ENCODE data around the gene HOXC12. TPM values are rescaled to one million over a fixed set of nuclear protein-coding genes. Genes with fewer than 3 reads are reported as not detected.

The HOXC12 gene
- polyA plus RNA-seq, 1 of the 3 experiments (the other 2 are of a cell fraction) = not detected

- H3K4me2 ChIP-seq = no peak overlapping the region
These were observed 28.9 kb downstream of the HOXC12 start for GRCh38 chr12:53983568-53983949.

More at GRCh38 chr12:53983568-53983949, 28.9 kb downstream of the HOXC12 start:
- Histone ChIP-seq H4K20me1 (ENCODE audit: insufficient read depth) (no peaks in the 10 kb centered on the region), H3K27ac (ENCODE audit: low read depth in 2 of 2, low read length in 1 of 2) (no peak overlapping the region), H3K27me3 (ENCODE audit: insufficient read depth) (peaks cover 95% of the 10 kb centered on the region), H3K4me1 (ENCODE audit: control insufficient read depth in 1 of 2, insufficient read depth in 2 of 2, low read depth in 1 of 2, low read length in 1 of 2) (peaks cover 0 to 12% of the 10 kb centered on the region in 2 experiments; a peak in 2 of 4 replicates), H3K4me3 (ENCODE audit: low read depth in 2 of 2, low read length in 1 of 2) (no peak overlapping the region), H2AFZ (ENCODE audit: low read depth) (no peak overlapping the region), H3K9ac (no peak overlapping the region), H3K36me3 (replicated peaks in 1 of 2; ENCODE audit: control insufficient read depth in 1 of 2, insufficient read depth in 2 of 2, low read length in 1 of 2) (no peaks in the 10 kb centered on the region), H3K9me3 (no peaks in the 10 kb centered on the region), H3K79me2 (ENCODE audit: insufficient read depth) (no peaks in the 10 kb centered on the region), H3F3A (replicated peaks; ENCODE audit: insufficient read depth) (no peaks in the 10 kb centered on the region), H3K9me2 (no peaks in the 10 kb centered on the region)
- CTCF ChIA-PET = interaction anchor here (1.7 to 12.8 kb wide), 7 partner anchors 11 to 232 kb away, joined by 3 to 194 read pairs (median 134); partner anchors contain the start of genes HOTAIR, HOXC11 and HOXC9
- 38% methylated on average over 17 of the region's 17 CpGs for WGBS (ENCODE audit: low lambda C conversion rate)
- DNase-seq = no peak
- no peak for TF ChIP-seq USF2 (IDR thresholded peaks at IDR 0.05; ENCODE audit: borderline replicate concordance, low read depth, low read length)
- TF ChIP-seq FOSL2 (IDR thresholded peaks at IDR 0.05; ENCODE audit: borderline replicate concordance, low read depth) = no peak
- no peak for TF ChIP-seq TAF1 (IDR thresholded peaks at IDR 0.05; ENCODE audit: borderline replicate concordance, low read depth, low read length)
- TF ChIP-seq ZBTB33 (IDR thresholded peaks at IDR 0.05; ENCODE audit: borderline replicate concordance, low read depth) = no peak
- no peak for TF ChIP-seq NFIC (IDR thresholded peaks at IDR 0.05; ENCODE audit: borderline replicate concordance)
- TF ChIP-seq IRF3 (IDR thresholded peaks at IDR 0.05; ENCODE audit: low read depth, low read length) = no peak
- TF ChIP-seq RCOR1 (IDR thresholded peaks at IDR 0.05; ENCODE audit: low read length) = no peak
- TF ChIP-seq FOXJ3 (CRISPR knock-in tag; IDR thresholded peaks at IDR 0.05) = no peak
- TF ChIP-seq TEAD4 (IDR thresholded peaks at IDR 0.05; ENCODE audit: borderline replicate concordance, insufficient read depth) = no peak
- no peak for TF ChIP-seq USF1 (IDR thresholded peaks at IDR 0.05; ENCODE audit: borderline replicate concordance, low read depth)
- TF ChIP-seq FOXM1 (IDR thresholded peaks at IDR 0.05; ENCODE audit: low read depth) = no peak
- POLR2A ChIA-PET = no interaction called here
